ENCODE results near the gene GNGT2.
"Not testable (repeated sequence)": the region's sequence is repeated elsewhere in the genome, so short reads cannot be mapped to it uniquely, and the experiment has no call there.

The GNGT2 gene

DNA sequence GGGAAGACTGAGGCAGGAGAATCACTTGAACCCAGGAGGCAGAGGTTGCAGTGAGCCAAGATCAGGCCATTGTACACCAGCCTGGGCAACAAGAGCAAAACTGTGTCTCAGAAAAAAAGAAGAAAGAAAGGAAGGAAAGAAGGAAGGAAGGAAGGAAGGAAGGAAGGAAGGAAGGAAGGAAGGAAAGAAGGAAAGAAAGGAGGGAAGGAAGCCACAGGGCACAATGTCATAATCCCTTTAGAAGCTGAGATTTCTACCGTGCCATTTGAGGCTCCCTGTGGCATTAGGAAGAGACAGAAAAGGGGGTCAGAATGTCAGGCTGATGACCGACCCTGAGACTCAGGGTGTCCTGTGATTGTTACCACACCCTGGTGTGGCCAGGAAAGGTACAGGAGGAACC lies 6.6 kb downstream of the GNGT2 start:
- DNase-seq: no peak

DNA sequence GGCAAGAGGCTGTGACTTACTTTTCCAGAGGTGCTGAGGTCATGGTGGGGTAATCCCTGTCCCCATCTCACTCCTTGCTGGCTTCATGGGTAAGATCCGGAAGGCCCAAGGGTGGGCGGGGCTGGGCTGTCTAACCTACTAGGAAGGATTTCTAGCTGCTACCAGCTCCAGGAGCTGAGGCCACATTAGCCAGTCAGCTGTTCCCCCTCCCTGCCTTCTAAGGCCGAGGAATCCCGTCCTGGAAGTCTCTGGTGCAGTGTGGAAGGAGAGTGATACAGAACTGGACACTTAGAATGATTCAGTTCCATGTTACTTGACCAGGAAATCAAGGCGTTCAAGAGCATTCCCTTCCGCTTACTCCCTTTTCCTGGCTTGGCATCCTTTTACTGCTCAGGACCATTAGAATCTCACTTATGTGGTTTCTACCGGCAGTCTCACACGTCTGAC lies 8.9 kb downstream of the GNGT2 start:
- no peak for DNase-seq

- DNase-seq: no peak
Measured at GRCh38 chr17:49200423-49201083, 9.8 kb downstream of the GNGT2 start.

- no peak for DNase-seq
Measured at GRCh38 chr17:49198211-49198610, 12.2 kb downstream of the GNGT2 start.

GRCh38 chr17:49197346-49197998 lies 12.9 kb downstream of the GNGT2 start:
- no peak for DNase-seq

GRCh38 chr17:49196520-49196919 lies 13.9 kb downstream of the GNGT2 start:
- no peak for DNase-seq

DNA sequence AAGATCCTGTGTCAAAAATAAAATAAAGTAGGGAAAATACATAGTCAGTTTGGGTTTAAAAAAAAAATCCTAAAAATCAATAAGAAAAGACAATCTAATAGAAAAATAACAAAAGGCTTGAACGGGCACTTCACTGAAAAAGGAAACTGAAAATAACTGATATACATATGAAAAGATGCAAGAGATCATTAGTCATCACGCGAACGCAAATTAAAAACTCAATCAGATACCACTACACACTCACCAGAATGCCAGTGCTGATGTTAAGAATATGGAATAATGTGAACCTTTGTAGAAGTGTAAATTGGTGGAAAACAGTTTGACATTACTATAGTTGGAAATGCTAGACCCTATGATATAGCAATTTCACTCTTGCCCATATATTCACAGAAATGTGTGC lies 14.6 kb downstream of the GNGT2 start:
- DNase-seq: no peak

DNA sequence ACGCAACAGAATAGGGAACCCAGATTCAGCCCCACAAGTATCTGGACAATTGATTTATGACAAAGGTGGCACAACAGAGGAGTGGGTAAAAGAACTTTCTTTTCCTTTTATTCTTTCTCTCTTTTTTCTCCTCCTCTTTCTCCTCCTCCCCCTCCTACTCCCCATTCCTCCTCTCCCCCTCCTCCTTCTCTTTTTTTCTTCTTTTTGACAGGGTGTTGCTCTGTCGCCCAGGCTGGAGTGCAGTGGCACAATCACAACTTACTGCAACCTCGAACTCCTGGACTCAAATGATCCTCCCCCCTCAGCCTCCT lies 16.1 kb downstream of the GNGT2 start:
- no peak for DNase-seq

DNA sequence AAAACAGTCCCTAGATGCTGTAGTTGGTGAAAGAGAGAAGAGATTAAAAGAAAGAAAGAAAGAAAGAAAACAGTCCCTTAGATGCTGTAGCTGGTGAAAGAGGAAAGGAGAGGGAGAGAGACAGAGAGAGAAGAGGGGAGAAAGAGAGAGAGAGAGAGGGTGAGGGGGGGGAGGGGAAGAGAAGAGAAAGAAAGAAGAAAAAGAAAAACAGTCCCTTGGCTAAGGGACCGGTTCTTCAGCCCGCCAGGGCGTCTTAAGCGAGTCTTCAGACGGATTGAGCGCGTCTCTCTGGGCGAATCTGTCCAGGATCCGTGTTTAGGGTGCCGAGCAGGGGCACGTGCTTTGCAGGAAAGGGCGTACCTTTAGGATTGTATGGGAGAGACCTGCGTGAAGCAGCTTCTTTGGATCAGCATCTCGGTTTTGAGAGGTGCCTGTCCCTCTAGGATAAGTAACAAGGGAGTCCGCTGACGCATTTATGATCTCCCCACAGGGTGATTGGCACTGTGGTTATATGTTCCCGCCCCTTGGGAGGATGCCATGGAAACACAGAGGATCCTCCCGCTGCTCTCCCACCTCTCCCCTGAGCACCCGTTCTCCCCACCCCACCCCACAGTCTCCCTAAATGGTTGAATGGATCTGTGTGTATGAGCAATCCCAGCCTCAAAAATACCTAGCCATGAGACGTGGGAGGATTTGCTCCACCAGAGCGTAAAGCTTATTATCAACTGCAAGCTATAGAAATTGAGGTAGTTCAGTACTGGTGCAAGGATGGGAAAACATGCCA lies 16.7 kb downstream of the GNGT2 start:
- peak; percentile 39 to 45 for DNase-seq

- DNase-seq: peak; percentile 89 to 91
Measured at GRCh38 chr17:49191917-49192741, 18.2 kb downstream of the GNGT2 start.

DNA sequence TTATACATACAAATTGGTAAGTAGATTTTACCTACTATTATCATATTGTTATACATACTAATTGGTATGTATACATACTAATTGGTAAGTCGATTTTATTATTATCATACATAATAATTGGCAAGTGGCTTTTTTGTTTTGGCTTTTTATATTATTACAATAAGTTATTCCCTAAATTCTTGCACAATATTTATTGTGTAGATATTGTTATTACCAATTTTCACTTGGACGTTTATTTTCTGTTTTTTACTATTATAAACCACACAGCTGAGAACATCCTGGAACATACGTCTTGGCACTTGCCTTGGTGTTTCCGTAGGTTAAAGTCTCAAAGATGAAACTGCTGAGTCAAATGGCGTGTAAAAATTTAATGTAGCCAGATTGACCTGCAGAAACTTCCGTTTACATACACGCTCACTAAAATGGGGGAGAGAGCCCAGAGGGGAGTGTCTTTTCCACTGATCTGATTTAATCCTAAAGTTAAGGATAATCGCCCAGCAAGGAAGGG lies 18.9 kb downstream of the GNGT2 start:
- no peak for DNase-seq

GRCh38 chr17:49190932-49191331 lies 19.4 kb downstream of the GNGT2 start:
- no peak for DNase-seq

- DNase-seq: no peak
Measured at GRCh38 chr17:49187301-49187700, 23.1 kb downstream of the GNGT2 start.

- DNase-seq: not testable (repeated sequence)
Measured at GRCh38 chr17:49185381-49185780, 25.0 kb downstream of the GNGT2 start.

DNA sequence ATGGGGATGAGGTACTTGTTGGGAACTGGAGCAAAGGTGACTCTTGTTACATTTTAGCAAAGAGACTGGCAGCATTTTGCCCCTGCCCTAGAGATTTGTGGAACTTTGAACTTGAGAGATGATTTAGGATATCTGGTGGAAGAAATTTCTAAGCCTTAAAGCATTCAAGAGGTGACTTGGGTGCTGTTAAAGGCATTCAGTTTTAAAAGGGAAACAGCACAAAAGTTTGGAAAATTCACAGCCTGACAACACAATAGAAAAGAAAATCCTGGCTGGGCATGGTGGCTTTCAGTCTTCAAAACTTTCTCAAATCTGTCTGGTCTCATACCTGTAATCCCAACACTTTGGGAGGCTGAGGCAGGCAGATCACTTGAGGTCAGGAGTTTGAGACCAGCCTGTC lies 25.9 kb downstream of the GNGT2 start:
- not testable (repeated sequence) for DNase-seq

- no peak for DNase-seq
Measured at GRCh38 chr17:49183801-49184200, 26.6 kb downstream of the GNGT2 start.

DNA sequence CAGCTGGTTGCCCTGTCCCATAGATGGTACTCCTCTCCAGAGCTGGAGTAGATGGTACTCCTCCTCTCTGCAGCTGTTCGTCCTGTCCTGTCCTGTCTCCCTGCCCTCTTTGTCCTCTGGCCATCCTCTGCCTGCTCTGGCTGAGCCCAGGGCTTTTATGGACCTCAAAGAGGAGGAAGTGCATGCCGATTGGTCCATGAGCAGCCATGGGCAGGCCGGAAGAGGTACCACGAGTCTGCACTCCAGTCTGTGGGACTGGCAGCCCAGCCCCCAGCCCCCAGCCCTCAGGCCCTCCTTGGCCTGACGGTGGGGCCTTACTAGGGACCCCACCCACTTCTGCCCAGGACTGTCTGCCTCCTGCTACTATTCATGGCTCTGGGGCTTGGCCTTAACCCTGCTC lies 27.0 kb downstream of the GNGT2 start:
- no peak for DNase-seq

- no peak for DNase-seq
Measured at GRCh38 chr17:49180998-49181635, 29.3 kb downstream of the GNGT2 start.

DNA sequence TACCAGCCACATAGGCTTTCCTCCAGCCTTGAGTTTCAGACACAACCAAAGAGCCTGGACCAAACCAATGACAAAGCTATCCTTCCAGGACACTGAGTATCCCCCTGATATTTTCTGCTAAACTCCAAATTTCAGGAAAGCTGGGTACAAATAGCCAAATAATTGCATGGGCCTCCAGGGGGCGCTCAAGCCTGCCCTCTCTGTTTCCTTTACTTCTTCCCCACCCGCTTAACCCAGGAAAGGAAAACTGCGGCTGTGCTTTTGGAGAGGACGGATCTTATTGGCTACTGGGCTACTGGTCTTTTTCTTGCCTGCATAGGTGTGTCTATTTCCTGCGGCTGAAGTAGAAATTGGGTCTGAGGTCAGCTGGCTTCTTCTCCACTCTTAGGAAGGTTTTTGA lies 30.1 kb downstream of the GNGT2 start:
- DNase-seq: peak; percentile 49 to 69

DNA sequence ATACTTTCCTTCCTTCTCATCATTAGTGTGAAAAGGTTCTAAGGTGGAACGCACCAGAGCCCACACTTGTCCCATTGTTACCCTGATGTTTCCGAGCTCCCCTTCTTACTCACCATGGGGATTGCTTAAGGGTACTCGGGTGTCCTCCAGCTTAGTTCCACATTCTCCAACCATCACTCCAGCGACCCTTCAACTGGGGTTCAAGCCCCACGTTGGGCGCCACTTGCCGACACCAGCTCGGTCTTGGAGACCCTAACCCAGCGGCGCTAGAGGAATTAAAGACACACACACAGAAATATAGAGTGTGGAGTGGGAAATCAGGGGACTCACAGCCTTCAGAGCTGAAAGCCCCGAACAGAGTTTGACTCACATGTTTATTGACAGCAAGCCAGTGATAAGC lies 34.4 kb downstream of the GNGT2 start:
- DNase-seq: not testable (repeated sequence)

DNA sequence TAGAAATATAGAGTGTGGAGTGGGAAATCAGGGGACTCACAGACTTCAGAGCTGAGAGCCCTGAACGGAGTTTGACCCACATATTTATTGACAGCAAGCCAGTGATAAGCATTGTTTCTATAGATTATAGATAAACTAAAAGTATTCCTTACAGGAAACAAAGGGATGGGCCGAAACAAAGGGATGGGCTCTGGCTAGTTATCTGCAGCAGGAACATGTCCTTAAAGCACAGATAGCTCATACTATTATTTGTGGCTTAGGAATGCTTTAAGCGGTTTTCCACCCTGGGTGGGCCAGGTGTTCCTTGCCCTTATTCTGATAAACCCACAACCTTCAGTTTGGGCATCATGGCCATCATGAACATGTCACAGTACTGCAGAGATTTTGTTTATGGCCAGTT lies 39.7 kb downstream of the GNGT2 start:
- not testable (repeated sequence) for DNase-seq

DNA sequence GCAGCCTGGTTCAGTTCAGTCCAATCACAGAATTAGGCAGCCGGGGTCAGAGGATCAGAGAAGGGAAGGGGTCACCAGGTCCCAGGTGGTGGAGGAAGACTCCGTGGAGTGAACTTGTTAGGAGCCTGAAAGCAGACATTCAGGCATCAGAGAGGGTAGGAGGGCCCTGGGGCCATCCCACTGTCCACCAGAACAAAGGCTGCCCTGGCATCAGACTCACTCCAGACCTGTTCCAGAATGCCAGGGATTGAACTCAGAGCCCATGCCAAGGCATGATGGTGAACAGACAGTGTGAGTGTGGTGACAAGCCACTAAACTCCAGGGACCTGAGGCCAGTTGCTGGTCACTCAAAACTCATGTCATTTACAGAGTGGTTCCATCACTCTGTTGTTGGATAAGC lies 40.2 kb downstream of the GNGT2 start:
- DNase-seq: no peak

DNA sequence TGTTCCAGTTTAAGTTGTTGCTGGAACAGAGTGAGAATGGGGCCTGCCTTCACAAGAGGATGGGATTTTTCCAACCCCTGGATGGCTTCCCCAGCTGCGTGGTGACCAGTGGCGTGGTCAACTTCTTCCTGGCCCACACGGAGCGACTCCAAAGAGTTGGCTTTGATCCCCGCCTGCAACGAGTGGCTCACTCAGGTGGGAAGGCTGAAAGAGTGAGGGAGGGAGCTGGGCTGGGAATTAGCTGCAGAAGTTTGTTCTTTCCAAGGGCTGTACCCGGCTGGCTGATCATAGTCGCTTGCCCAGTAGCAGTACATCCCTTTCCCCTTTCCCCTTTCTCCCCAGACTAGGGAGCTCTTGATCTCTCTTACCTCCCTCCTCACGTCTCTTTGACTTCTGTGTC lies 41.7 kb downstream of the GNGT2 start:
- DNase-seq: no peak

Measured in CD4-positive, alpha-beta T cell treated with Interferon alpha-2 for 1 hour (primary cell).